AG08396 (cell line): Measurements from ENCODE around the gene BRME1.

Experiments used
- DNase-seq: peaks from one replicate; pipeline ENCODE4 v3.0.0; 2012; ENCODE audit warnings: low spot score, mixed read lengths

BRME1 gene

DNA sequence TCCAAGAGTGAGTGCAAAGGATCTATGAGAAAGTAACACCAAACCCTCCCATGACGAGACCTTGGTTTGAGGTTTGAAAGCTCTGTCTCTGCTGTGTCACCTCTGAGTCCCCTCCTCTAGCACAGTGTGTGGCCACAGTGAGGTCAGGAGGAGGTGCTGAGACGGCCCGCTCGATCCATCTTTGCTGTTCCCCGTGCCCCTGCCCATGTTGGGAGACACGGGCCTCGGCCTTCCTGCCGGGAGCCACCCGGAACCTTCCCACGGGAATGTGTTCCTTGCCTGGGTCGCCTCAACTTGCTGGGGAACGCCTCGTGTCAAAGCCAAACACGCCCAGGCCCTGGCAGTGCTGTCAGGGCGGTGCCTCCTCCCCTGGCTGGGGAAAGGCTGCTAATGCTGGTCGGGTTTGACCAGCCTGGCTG, 18.9 kb downstream of the BRME1 start:
- no peak for DNase-seq

GRCh38 chr19:13885826-13886365, 20.0 kb downstream of the BRME1 start:
- no peak for DNase-seq

- no peak for DNase-seq
Observed at GRCh38 chr19:13884726-13885591, 21.0 kb downstream of the BRME1 start.

GRCh38 chr19:13883516-13884064, 22.3 kb downstream of the BRME1 start:
- no peak for DNase-seq

GRCh38 chr19:13882836-13883235, 23.1 kb downstream of the BRME1 start:
- no peak for DNase-seq

DNA sequence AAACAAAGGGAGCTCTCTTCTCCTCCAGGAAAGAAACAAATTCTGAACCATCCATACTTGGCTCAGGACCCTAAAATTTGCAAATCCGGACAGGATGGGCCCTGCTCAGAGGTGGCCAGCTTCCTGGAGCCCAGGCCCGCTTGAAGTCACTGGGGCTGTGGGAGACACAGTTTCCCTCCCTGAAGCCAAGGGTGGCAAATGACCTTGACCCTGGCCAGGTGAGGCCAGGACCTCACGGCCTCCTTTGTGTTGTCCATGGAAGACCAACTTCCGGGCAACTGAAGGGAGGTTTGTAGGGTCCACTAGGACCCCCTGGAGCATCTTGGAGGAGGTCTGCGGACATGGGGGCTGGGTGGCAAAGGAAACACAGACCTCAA, 23.5 kb downstream of the BRME1 start:
- DNase-seq = no peak

- peak; percentile 43 for DNase-seq
Observed at GRCh38 chr19:13881692-13882418, 24.1 kb downstream of the BRME1 start.

DNA sequence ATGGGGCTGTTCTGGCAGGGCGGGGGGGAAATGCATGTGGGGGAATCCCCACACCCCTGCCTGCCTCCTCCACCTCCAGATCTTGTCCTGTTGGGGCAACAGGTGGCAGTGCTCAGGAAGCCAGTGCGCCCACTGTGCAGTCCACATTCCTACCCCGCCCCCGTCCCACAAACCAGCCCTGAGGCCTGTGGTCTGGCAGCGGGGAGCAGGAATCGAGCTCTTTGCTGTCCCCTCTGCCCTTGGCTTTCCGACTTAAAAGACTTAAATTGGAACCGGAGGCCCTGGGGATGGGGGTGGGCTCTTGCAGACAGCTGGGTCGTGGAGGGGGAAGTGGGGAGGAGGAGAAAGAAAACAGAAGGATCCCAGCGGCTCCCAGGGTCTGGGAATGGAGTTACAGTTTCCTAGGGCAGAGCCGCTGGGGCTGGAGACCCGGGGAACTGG, 24.6 kb downstream of the BRME1 start:
- no peak for DNase-seq

DNA sequence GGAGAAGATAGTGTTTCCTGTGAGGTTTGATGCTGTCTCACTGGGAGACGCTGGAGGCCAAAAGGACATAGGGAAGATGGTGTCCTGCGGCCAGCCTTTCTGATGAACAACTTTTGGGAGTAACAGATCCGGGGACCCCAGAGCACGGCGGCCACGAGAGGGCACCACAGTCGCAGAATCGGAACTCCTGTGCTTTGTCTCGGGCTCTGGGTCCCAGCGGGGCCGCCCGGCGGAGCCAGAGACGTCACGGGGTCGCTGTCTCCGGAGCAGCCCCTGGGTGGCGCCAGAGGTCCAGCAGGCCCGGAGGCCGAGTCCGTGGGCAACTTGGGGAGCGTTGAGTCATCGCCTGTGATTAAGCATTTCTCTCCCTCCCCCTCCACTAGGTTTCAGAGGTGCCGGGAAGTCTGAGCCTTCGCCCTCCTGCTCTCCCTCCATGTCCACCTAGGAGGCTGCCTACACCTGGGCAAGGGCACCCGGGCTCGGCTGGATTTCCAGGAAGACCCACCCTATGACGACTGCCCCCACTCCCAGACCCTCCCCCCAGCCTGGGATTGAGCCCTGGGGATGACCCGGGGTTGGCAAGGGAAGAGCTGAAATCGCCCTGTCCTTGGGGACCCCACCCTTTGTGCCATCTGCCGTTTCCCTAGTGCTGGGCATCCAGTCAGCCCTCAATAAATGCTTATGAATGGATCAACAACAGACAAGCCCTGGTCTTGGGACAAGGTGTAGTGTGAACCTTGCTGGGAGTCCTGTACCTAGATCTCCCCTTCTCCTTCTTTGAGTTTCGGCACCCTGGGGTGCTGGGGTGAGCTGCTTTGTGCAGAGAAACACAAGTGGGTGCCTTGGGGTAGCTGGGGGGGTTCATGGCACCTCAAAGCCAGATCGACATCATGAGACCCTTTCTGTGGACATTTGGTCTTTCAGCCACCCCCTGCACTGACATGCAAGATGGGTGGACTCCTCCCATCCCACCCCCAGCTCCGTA, 25.6 kb downstream of the BRME1 start:
- DNase-seq = peak; percentile 98

GRCh38 chr19:13877303-13877702, 28.6 kb downstream of the BRME1 start:
- no peak for DNase-seq

DNA sequence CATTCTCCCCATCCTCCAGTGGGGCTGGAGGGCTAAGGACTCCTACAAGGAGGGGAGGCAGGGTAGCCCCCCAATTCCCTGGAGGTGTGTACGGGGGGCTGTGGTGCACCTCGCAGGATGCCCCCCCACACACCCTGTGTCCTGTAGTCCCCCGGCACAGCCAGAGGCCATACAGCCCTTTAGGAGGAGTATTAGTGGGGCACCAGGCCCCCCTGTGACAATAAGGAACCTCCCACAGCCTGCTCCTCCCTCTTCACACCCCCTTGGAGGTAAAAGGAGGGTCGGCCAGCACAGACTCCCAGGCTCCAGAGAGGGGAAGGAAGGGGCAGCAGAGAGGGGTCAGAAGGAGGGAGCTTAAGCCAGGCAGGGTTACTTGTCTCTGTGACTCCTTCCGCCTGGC, 29.1 kb downstream of the BRME1 start, which contains the start of gene NANOS3:
TSS of gene NANOS3 (plus strand) at position 301 of the 400 bp plus-strand sequence. CDS start 115 bp downstream, outside the sequence.
- no peak for DNase-seq

- DNase-seq = no peak
Observed at GRCh38 chr19:13875824-13876223, 30.1 kb downstream of the BRME1 start.

DNA sequence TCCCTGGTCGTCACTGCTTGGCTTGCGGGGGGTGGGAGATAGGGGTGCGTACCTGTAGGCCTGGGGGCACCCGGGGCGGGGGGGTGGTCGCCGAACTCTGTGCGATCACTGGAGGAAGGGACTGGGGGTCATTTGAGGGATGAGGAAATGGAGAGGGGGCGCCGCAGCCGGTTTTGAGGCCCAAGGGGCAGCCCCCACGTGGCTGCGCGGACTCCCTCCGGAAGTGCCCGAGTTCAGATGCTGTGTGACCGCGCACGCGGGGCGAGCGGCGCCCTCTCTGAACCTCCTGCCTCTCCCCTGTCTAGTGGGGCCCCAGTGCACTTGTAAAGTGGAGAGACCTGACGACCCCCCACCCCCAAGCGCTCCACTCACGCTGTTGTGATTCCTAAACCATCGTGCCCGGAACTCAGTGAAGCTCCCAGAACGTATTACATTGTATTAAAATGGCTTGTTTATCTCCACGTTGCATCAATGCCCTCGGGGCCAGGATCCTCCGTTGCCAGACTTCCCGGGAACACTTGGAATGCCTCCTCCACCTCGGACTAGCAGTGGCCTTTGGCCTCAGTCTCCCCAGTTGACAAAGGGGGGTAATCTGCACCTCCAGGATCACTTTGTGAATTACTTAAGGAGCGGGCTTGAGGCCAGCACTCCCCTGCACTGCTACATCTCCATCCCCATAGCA, 31.9 kb downstream of the BRME1 start:
- no peak for DNase-seq

- peak; percentile 59 for DNase-seq
Observed at GRCh38 chr19:13872695-13873389, 33.1 kb downstream of the BRME1 start.

GRCh38 chr19:13872339-13872694, 33.6 kb downstream of the BRME1 start:
- DNase-seq = no peak

DNA sequence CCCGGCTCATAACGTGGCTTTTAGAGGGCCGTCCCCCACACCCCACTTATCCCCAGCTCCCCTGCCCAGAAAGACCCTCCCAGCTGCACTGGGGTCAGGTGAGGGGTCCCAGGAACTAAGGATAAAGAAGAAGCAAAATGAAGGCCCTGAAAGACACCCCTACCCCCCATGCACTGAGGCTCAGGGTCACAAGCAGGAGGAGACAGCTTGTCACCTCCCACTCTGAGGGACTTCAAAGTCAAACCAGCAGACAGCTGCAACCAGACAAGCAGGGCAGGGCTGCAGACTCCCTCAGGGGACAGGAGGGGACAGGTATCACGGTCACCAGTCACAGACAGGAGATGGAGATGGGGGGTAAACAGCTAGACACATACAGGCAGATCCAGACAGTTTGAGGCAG, 35.0 kb downstream of the BRME1 start:
- no peak for DNase-seq

DNA sequence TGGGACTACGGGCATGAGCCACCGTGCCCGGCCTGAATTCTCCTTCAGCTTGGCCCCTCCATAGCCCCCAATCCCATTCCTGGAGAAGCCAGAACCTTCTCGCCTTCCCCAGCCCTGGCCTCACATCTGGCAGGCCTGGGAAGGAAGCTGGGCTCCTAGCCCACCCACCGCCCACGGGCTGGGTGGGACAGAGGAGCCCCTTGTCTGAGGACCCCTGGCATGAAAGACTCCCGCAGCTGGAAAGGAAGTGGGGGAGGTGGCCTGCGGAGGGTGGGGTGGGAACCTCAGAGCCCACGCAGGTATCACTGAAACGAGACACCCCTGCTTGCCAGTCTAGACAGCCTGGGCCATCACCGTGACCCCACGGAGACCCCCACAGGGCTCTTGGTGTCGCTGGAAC, 36.6 kb downstream of the BRME1 start:
- DNase-seq = no peak

GRCh38 chr19:13868663-13869062, 37.3 kb downstream of the BRME1 start:
- no peak for DNase-seq

GRCh38 chr19:13866463-13867046, 39.4 kb downstream of the BRME1 start:
- DNase-seq = no peak
